Left lung (tissue), 10 donors: Measurements from ENCODE around the gene LPAR1. TPM values are rescaled to one million over a fixed set of nuclear protein-coding genes. Genes with fewer than 3 reads are reported as not detected.

ENCODE experiments used
- ATAC-seq: fragments of 200-7000 bp; cut with Tn5 transposase; one replicate; pipeline ENCODE4 v1.9.1; 2020; ENCODE audit warnings: moderate library complexity
- DNase-seq, 4 donors: peaks; one replicate each; pipeline ENCODE4 v3.0.0-alpha.2; 2013 to 2020
- H3K27ac ChIP-seq, 2 donors: fragments of 200-600 bp; sonication (generic) in 1 of 2; one replicate each; pipeline versions ENCODE4 v1.5.0 to v1.8.0; 2020 to 2021
- H3K27me3 ChIP-seq, 2 donors: fragments of 200-600 bp; sonication (generic) in 1 of 2; one replicate each; pipeline versions ENCODE4 v1.5.0 to v1.8.0; 2020 to 2021
- H3K36me3 ChIP-seq, 2 donors: fragments of 200-600 bp; sonication (generic) in 1 of 2; one replicate each; pipeline versions ENCODE4 v1.5.0 to v1.8.0; 2020 to 2021
- H3K4me1 ChIP-seq, 2 donors: fragments of 200-600 bp; one replicate each; pipeline ENCODE4 v1.8.0; 2021
- H3K4me3 ChIP-seq, 2 donors: fragments of 200-600 bp; sonication (generic) in 1 of 2; one replicate each; pipeline versions ENCODE4 v1.5.0 to v1.8.0; 2020 to 2021; ENCODE audit warnings: mild to moderate bottlenecking in 1 of 2
- H3K9me3 ChIP-seq, 2 donors: fragments of 200-600 bp; sonication (generic) in 1 of 2; one replicate each; pipeline versions ENCODE4 v1.5.0 to v1.8.0; 2020 to 2021
- intact Hi-C, 2 donors: fragments of 100-400 bp; cut with DNase I; formaldehyde crosslinking; loops; one replicate each; pipeline versions ENCODE4 v1.11.2 to v1.14.2; 2022
- polyA plus RNA-seq, 6 donors: library from polyadenylated mRNA; unstranded; fragments of 120-200 nt; gene quantifications; one replicate each; pipeline ENCODE4 v1.2.1, GENCODE V29; 2013; ENCODE audit not compliant: insufficient read length in 6 of 6
- total RNA-seq, 2 donors: library from RNA; stranded (reverse); fragmentation: NEBNext Ultra II Directional; extraction: Animal tissue kit (Norgen Biotek cat#: 25700); gene quantifications; one replicate each; pipeline ENCODE4 v1.2.1, GENCODE V29; 2021
- TF ChIP-seq, protein P1 (sequence below), 2 donors: fragments of 200-600 bp; sonication (generic) in 1 of 2; IDR thresholded peaks; one replicate each; pipeline versions ENCODE4 v1.5.0 to v1.8.0; 2021; ENCODE audit warnings: antibody characterized with exemption in 2 of 2
- donor health status: DM: no; HTN: yes; CAD: no.
- donor health status: DM: no; HTN: no; CAD: no.

LPAR1 gene
- total and polyA plus RNA-seq, 8 donors: 23.3 to 72.7 (median 60.7) TPM

- intact Hi-C loops: no loop called here
- TF ChIP-seq, protein P1, sequence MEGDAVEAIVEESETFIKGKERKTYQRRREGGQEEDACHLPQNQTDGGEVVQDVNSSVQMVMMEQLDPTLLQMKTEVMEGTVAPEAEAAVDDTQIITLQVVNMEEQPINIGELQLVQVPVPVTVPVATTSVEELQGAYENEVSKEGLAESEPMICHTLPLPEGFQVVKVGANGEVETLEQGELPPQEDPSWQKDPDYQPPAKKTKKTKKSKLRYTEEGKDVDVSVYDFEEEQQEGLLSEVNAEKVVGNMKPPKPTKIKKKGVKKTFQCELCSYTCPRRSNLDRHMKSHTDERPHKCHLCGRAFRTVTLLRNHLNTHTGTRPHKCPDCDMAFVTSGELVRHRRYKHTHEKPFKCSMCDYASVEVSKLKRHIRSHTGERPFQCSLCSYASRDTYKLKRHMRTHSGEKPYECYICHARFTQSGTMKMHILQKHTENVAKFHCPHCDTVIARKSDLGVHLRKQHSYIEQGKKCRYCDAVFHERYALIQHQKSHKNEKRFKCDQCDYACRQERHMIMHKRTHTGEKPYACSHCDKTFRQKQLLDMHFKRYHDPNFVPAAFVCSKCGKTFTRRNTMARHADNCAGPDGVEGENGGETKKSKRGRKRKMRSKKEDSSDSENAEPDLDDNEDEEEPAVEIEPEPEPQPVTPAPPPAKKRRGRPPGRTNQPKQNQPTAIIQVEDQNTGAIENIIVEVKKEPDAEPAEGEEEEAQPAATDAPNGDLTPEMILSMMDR (IDR thresholded peaks at IDR 0.05): no peak
- H3K27me3 ChIP-seq: no peaks in the 10 kb centered on the region
- no peaks in the 10 kb centered on the region for H3K36me3 ChIP-seq
- H3K27ac ChIP-seq: no peak overlapping the region
- H3K4me1 ChIP-seq: peaks cover 10 to 17% of the 10 kb centered on the region in 2 donors
- no peaks in the 10 kb centered on the region for H3K9me3 ChIP-seq
- DNase-seq (no peak), ATAC-seq (no peak)
- H3K4me3 ChIP-seq: no peak overlapping the region
These were observed 40.4 kb downstream of the LPAR1 start for GRCh38 chr9:110997847-110998246.

GRCh38 chr9:110996436-110997220, 41.6 kb downstream of the LPAR1 start:
- Histone ChIP-seq H3K4me3 (no peak overlapping the region), H3K27me3 (no peaks in the 10 kb centered on the region), H3K9me3 (no peaks in the 10 kb centered on the region), H3K36me3 (no peaks in the 10 kb centered on the region), H3K4me1 (peaks cover 10 to 12% of the 10 kb centered on the region in 2 donors), H3K27ac (no peak overlapping the region)
- TF ChIP-seq, protein P1 (IDR thresholded peaks at IDR 0.05): no peak
- peak in 2 of 4 donors; percentile 83 to 85 for DNase-seq
- intact Hi-C loops: no loop called here
- peak; percentile 24 for ATAC-seq

GRCh38 chr9:110995420-110996340, 42.6 kb downstream of the LPAR1 start:
- TF ChIP-seq, protein P1 (IDR thresholded peaks at IDR 0.05): no peak
- H3K4me1 ChIP-seq: peaks cover 8 to 10% of the 10 kb centered on the region in 2 donors
- no peak overlapping the region for H3K4me3 ChIP-seq
- intact Hi-C loops: no loop called here
- ATAC-seq (no peak), DNase-seq (peak in 2 of 4 donors; percentile 32 to 42)
- peak overlapping the region; percentile 1 to 34 for H3K27ac ChIP-seq
- H3K9me3 ChIP-seq: no peaks in the 10 kb centered on the region
- H3K36me3 ChIP-seq: no peaks in the 10 kb centered on the region
- no peaks in the 10 kb centered on the region for H3K27me3 ChIP-seq

DNA sequence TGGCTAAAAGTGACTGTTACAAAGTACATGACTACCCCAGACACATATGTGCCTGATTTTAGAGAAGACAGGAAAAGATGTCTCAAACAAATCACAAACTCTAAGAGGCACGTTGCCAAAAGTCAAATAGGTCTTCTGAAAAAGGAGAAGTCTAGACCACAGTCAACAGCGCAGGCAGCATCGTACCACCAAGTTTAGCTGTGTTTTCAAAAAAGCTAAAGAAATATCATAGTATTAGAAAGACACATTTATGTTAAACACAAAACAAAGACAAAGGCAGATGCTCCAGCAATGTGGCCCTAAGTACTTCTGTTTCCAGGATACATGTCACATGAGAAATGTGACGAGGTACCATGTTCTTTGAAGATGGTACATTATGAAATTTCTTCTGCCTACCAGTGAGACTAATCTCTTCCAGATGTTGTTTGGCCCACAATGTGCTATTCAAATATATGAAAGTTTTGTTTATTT, 43.5 kb downstream of the LPAR1 start:
- DNase-seq (peak in 2 of 4 donors; percentile 52 to 66), ATAC-seq (no peak)
- intact Hi-C loops: no loop called here
- Histone ChIP-seq H3K4me1 (peaks cover 8 to 10% of the 10 kb centered on the region in 2 donors), H3K27ac (peak overlapping the region in 1 of 2 donors; percentile 34), H3K27me3 (no peaks in the 10 kb centered on the region), H3K36me3 (no peaks in the 10 kb centered on the region), H3K4me3 (no peak overlapping the region), H3K9me3 (no peaks in the 10 kb centered on the region)
- TF ChIP-seq, protein P1 (IDR thresholded peaks at IDR 0.05): no peak

DNA sequence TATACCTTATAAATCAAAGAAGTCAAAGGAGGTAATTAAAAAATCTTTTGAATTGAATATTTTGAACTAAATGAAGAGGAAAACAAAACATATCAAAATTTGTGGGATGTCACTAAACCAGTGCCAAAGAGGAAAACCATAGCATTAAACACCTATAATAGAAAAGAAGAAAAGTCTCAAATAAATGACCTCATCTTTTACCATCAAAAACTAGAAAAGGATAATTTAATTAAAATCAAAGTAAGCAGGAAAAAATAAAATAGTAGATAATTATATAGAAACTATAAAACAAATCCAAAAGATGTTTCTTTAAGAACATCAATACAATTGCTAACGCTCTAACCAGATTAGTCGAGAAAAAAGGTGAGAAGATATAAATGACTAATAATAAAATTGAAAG, 47.8 kb downstream of the LPAR1 start:
- Histone ChIP-seq H3K36me3 (no peaks in the 10 kb centered on the region), H3K9me3 (no peaks in the 10 kb centered on the region), H3K27ac (no peak overlapping the region), H3K27me3 (no peaks in the 10 kb centered on the region), H3K4me1 (peaks cover 0 to 10% of the 10 kb centered on the region in 2 donors), H3K4me3 (no peak overlapping the region)
- intact Hi-C loops: no loop called here
- ATAC-seq (no peak), DNase-seq (no peak)
- TF ChIP-seq, protein P1 (IDR thresholded peaks at IDR 0.05): no peak
